SK-N-SH (cell line): ENCODE results near the gene HSF5.

ENCODE experiments used
- CTCF ChIP-seq: fragments of 200-600 bp; sonication (generic); IDR thresholded peaks from 2 replicates; pipeline ENCODE4 v1.6.1; 2017; ENCODE audit warnings: antibody characterized with exemption, mild to moderate bottlenecking, moderate library complexity
- TAF1 ChIP-seq: IDR thresholded peaks from 2 replicates; pipeline ENCODE4 v1.6.1; 2012; ENCODE audit warnings: low read depth, mild to moderate bottlenecking, low read length, moderate library complexity, borderline replicate concordance

GRCh38 chr17:58382872-58383242 is 105.4 kb downstream of the HSF5 start:
- TF ChIP-seq CTCF (no peak), TAF1 (no peak)
